SK-N-SH (cell line): ENCODE data around the gene FAM219B.

Experiments
- CTCF ChIP-seq: fragments of 200-600 bp; sonication (generic); IDR thresholded peaks from 2 replicates; pipeline ENCODE4 v1.6.1; 2017; ENCODE audit warnings: antibody characterized with exemption, mild to moderate bottlenecking, moderate library complexity
- EP300 ChIP-seq, 2 experiments: IDR thresholded peaks; 2 replicates each; pipeline versions ENCODE4 v1.4.0 to v1.6.1; 2012; ENCODE audit warnings: borderline replicate concordance in 1 of 2, low read depth in 1 of 2, low read length in 1 of 2
- EZH2phosphoT487 ChIP-seq: fragments of 200-600 bp; sonication (generic); IDR thresholded peaks from 2 replicates; pipeline ENCODE4 v1.6.1; 2017; ENCODE audit warnings: low read depth, mixed run types, mild to moderate bottlenecking, antibody characterized with exemption, moderate library complexity, borderline replicate concordance
- FOXM1 ChIP-seq: IDR thresholded peaks from 2 replicates; pipeline ENCODE4 v1.4.0; 2012; ENCODE audit warnings: low read depth, mild to moderate bottlenecking
- MAX ChIP-seq: IDR thresholded peaks from 2 replicates; pipeline ENCODE4 v1.4.0; 2012; ENCODE audit warnings: low read depth
- MXI1 ChIP-seq: IDR thresholded peaks from 2 replicates; pipeline ENCODE4 v1.6.1; 2012; ENCODE audit warnings: mild to moderate bottlenecking, low read depth, low read length, improper control_type of control experiment
- POLR2AphosphoS5 ChIP-seq: IDR thresholded peaks from 2 replicates; pipeline ENCODE4 v1.6.1; 2012; ENCODE audit warnings: low read depth, low read length
- RAD21 ChIP-seq: IDR thresholded peaks from 2 replicates; pipeline ENCODE4 v1.6.1; 2012; ENCODE audit warnings: mild to moderate bottlenecking, low read length
- REST ChIP-seq: IDR thresholded peaks from 2 replicates; pipeline ENCODE4 v1.6.1; 2012; ENCODE audit warnings: mild to moderate bottlenecking, low read depth, low read length, moderate library complexity
- RFX5 ChIP-seq: IDR thresholded peaks from 2 replicates; pipeline ENCODE4 v1.6.1; 2012; ENCODE audit warnings: mild to moderate bottlenecking, improper control_type of control experiment, low read length
- SMC3 ChIP-seq: IDR thresholded peaks from 2 replicates; pipeline ENCODE4 v1.6.1; 2012; ENCODE audit warnings: low read depth, low read length, improper control_type of control experiment
- TAF1 ChIP-seq: IDR thresholded peaks from 2 replicates; pipeline ENCODE4 v1.6.1; 2012; ENCODE audit warnings: low read depth, mild to moderate bottlenecking, low read length, moderate library complexity, borderline replicate concordance

GRCh38 chr15:74937590-74938371 is 31.1 kb upstream of the FAM219B start, which contains the start of gene COX5A:
- peak; percentile 72 for TF ChIP-seq MAX
- no peak for TF ChIP-seq CTCF
- TF ChIP-seq RAD21, result peak; percentile 17; the same call in 1 of the 2 replicates
- TF ChIP-seq FOXM1, result no peak
- no peak for TF ChIP-seq SMC3
- peak; percentile 72 for TF ChIP-seq MXI1
- peak; percentile 66 for TF ChIP-seq POLR2AphosphoS5
- TF ChIP-seq EZH2phosphoT487, result no peak
- TF ChIP-seq TAF1, result peak; percentile 81
- TF ChIP-seq RFX5, result no peak
- peak in 1 of 2 experiments; percentile 57; a peak in 2 of 4 replicates for TF ChIP-seq EP300 (IDR thresholded peaks at IDR 0.05; ENCODE audit: borderline replicate concordance in 1 of 2, low read depth in 1 of 2, low read length in 1 of 2)
- TF ChIP-seq REST, result no peak
